Upper lobe of left lung (tissue), 4 donors: ENCODE data around the gene ORM1.
"Not testable (repeated sequence)": the region's sequence is repeated elsewhere in the genome, so short reads cannot be mapped to it uniquely, and the experiment has no call there.

Experiments
- POLR2AphosphoS5 ChIP-seq, 2 donors: sonication (generic); formaldehyde crosslinking; IDR thresholded peaks; one replicate each; pipeline ENCODE4 v1.5.1; 2017; ENCODE audit warnings: antibody characterized with exemption in 2 of 2
- TF ChIP-seq, protein P1 (sequence below), 6 experiments: fragments of 450-650 bp in 4 of 6; fragments of 200-600 bp in 2 of 6; sonication (generic) in 2 of 6; IDR thresholded peaks; one replicate each; pipeline ENCODE4 v1.5.1; 2016 to 2019; ENCODE audit warnings: antibody characterized with exemption in 6 of 6

DNA sequence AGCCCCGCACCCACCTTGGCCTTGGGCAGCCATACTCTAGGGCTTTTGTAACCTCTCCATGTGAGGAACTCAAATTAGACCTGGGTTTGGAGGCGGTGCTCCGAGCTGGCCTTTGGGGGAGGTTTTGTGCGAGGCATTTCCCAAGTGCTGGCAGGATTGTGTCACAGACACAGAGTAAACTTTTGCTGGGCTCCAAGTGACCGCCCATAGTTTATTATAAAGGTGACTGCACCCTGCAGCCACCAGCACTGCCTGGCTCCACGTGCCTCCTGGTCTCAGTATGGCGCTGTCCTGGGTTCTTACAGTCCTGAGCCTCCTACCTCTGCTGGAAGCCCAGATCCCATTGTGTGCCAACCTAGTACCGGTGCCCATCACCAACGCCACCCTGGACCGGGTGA, 6.7 kb downstream of the ORM1 start, which contains the start of gene ORM2:
- TF ChIP-seq, protein P1, sequence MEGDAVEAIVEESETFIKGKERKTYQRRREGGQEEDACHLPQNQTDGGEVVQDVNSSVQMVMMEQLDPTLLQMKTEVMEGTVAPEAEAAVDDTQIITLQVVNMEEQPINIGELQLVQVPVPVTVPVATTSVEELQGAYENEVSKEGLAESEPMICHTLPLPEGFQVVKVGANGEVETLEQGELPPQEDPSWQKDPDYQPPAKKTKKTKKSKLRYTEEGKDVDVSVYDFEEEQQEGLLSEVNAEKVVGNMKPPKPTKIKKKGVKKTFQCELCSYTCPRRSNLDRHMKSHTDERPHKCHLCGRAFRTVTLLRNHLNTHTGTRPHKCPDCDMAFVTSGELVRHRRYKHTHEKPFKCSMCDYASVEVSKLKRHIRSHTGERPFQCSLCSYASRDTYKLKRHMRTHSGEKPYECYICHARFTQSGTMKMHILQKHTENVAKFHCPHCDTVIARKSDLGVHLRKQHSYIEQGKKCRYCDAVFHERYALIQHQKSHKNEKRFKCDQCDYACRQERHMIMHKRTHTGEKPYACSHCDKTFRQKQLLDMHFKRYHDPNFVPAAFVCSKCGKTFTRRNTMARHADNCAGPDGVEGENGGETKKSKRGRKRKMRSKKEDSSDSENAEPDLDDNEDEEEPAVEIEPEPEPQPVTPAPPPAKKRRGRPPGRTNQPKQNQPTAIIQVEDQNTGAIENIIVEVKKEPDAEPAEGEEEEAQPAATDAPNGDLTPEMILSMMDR (IDR thresholded peaks at IDR 0.05) = not testable (repeated sequence)
- TF ChIP-seq POLR2AphosphoS5 (IDR thresholded peaks at IDR 0.05) = not testable (repeated sequence)
